ENCODE results near the gene TAS2R20. TPM values are rescaled to one million over a fixed set of nuclear protein-coding genes. Genes with fewer than 3 reads are reported as not detected.

Gene TAS2R20, protein sequence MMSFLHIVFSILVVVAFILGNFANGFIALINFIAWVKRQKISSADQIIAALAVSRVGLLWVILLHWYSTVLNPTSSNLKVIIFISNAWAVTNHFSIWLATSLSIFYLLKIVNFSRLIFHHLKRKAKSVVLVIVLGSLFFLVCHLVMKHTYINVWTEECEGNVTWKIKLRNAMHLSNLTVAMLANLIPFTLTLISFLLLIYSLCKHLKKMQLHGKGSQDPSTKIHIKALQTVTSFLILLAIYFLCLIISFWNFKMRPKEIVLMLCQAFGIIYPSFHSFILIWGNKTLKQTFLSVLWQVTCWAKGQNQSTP
- total RNA-seq (2022; extraction: Qiagen RNA extraction; ENCODE audit: low read depth) = 0.08 to 0.35 TPM (median 0.15 TPM) in 3 of 5 replicates, not detected in the others

DNA sequence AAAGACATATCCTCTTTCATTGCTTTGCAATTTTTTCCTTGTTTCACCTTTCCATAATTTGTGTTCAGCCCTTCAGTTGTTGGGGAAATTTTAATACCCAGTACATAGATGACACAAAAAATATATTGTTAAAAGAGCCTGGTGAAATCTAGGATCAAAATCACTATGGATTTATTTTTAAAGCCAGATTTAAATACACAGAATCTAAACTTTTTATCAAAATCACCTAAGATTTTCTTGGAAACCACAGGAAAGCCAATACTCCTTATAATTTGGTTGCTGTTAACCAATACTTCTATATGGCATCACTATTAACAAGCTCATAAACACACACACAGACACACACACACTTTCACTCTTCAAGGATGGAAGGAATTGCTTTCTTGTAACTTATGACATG lies at the start of gene TAS2R20:
TAS2R20 (minus strand) TSS at position 101 of the 400 bp plus-strand sequence. CDS start 429 bp downstream, outside the sequence.

DNA sequence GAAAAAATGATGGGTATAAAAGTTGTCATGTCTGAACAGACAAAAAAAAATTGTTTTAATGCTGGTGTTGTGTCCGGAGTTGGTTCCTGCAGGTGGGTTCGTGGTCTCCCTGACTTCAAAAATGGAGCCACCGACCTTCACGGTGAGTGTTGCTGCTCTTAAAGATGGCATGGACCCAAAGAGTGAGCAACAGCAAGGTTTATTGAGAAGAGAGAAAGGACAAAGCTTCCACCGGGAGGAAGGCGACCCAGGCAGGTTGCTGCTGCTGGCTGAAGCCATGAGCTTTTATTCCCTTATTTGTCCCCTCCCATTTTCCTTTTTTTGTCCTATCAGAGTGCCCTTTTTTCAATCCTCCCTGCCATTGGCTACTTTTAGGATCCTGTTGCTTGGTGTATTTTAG lies 33.2 kb upstream of the TAS2R20 start, which contains the start of gene TAS2R31:
TAS2R31 (minus strand) TSS at position 101 of the 400 bp plus-strand sequence; CDS start at position 29, 72 bp downstream.

DNA sequence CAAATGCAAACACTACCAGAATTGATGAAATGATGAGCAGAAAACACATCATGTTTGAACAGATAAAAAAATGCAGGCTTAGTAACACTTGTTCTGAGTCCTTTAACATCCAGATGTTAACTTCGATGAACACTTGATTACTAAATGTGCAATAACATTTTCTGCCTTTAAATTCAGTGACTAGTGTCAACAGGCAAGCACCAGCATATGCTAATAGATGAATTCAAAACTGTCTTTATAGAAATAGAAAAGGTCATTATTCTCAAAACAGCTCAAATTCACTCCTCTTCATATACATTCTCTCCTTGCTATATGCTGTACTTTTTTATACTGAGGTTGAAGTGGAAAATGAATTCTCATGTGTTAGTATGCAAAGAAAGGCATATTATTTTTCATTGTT lies 24.4 kb upstream of the TAS2R20 start, which contains the start of gene TAS2R19:
TAS2R19 (minus strand) TSS at position 101 of the 400 bp plus-strand sequence; CDS start at position 52, 49 bp downstream.

DNA sequence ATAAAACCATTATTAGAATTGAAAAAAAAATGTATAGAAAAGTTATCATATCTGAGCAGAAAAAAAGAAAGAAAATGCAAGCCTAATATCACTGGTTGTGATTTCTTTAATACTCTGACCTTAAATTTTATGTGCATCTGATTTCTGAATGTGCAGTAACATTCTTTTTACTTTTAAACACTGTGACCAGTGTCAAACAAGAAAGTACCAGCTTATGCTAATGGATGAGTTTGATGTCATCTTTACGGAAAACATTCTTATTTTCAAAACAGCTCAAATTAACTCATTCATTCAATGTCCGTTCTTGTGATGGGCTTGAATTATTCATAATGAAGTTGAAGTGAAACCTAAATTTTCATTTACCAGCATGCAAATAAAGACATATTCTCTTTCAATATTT lies 11.3 kb downstream of the TAS2R20 start, which contains the start of gene TAS2R50:
TAS2R50 (minus strand) TSS at position 101 of the 400 bp plus-strand sequence; CDS start at position 49, 52 bp downstream.

Other genes with a start within 250 kb of the TAS2R20 start
- gene TAS2R7, start 195.7 kb downstream of the TAS2R20 start, total RNA-seq (2022; extraction: Qiagen RNA extraction; ENCODE audit: low read depth) = not detected in 5 replicates
- gene TAS2R8, start 191.0 kb downstream of the TAS2R20 start, total RNA-seq (2022; extraction: Qiagen RNA extraction; ENCODE audit: low read depth) = not detected in 5 replicates
- gene TAS2R9, start 188.1 kb downstream of the TAS2R20 start, total RNA-seq (2022; extraction: Qiagen RNA extraction; ENCODE audit: low read depth) = not detected in 5 replicates
- gene TAS2R10, start 171.9 kb downstream of the TAS2R20 start, total RNA-seq (2022; extraction: Qiagen RNA extraction; ENCODE audit: low read depth) = 0.05 TPM in 1 of 5 replicates, not detected in the others
- gene PRR4, start 148.8 kb downstream of the TAS2R20 start, total RNA-seq (2022; extraction: Qiagen RNA extraction; ENCODE audit: low read depth) = 1.5 to 4.3 TPM (median 3.3 TPM) in 5 replicates
- gene PRH1, start 114.0 kb downstream of the TAS2R20 start, total RNA-seq (2022; extraction: Qiagen RNA extraction; ENCODE audit: low read depth) = 1.6 to 3.8 TPM (median 3.1 TPM) in 5 replicates
- gene TAS2R13, start 88.7 kb downstream of the TAS2R20 start, total RNA-seq (2022; extraction: Qiagen RNA extraction; ENCODE audit: low read depth) = not detected in 5 replicates
- gene PRH2, start 69.1 kb downstream of the TAS2R20 start, total RNA-seq (2022; extraction: Qiagen RNA extraction; ENCODE audit: low read depth) = 0.24 to 0.34 TPM (median 0.31 TPM) in 3 of 5 replicates, not detected in the others
- gene TAS2R14, start 59.0 kb downstream of the TAS2R20 start, total RNA-seq (2022; extraction: Qiagen RNA extraction; ENCODE audit: low read depth) = 0.57 to 0.98 TPM (median 0.75 TPM) in 5 replicates
- not detected in 5 replicates for gene TAS2R50, start 11.4 kb downstream of the TAS2R20 start, total RNA-seq (2022; extraction: Qiagen RNA extraction; ENCODE audit: low read depth)
- gene TAS2R19, start 24.3 kb upstream of the TAS2R20 start, total RNA-seq (2022; extraction: Qiagen RNA extraction; ENCODE audit: low read depth) = 0.08 to 0.27 TPM (median 0.16 TPM) in 3 of 5 replicates, not detected in the others
- gene TAS2R31, start 33.1 kb upstream of the TAS2R20 start, total RNA-seq (2022; extraction: Qiagen RNA extraction; ENCODE audit: low read depth) = 0.08 to 0.13 TPM in 2 of 5 replicates, not detected in the others
- gene TAS2R46, start 64.0 kb upstream of the TAS2R20 start, total RNA-seq (2022; extraction: Qiagen RNA extraction; ENCODE audit: low read depth) = not detected in 5 replicates
- not detected in 5 replicates for gene TAS2R43, start 94.0 kb upstream of the TAS2R20 start, total RNA-seq (2022; extraction: Qiagen RNA extraction; ENCODE audit: low read depth)
- not detected in 5 replicates for gene TAS2R30, start 136.3 kb upstream of the TAS2R20 start, total RNA-seq (2022; extraction: Qiagen RNA extraction; ENCODE audit: low read depth)
- gene SMIM10L1, start 172.9 kb upstream of the TAS2R20 start, total RNA-seq (2022; extraction: Qiagen RNA extraction; ENCODE audit: low read depth) = 8.1 to 9.0 TPM (median 8.7 TPM) in 5 replicates
- gene TAS2R42, start 188.6 kb upstream of the TAS2R20 start, total RNA-seq (2022; extraction: Qiagen RNA extraction; ENCODE audit: low read depth) = not detected in 5 replicates

Measured in A549 treated with CpdA at 1 μM for 4 hours (cell line).